ENCODE data around the gene CEBPA. TPM values are rescaled to one million over a fixed set of nuclear protein-coding genes. Genes with fewer than 3 reads are reported as not detected.

The CEBPA gene
- total RNA-seq, 2 experiments from 2014 or later, result 0.22 to 0.33 TPM

DNA sequence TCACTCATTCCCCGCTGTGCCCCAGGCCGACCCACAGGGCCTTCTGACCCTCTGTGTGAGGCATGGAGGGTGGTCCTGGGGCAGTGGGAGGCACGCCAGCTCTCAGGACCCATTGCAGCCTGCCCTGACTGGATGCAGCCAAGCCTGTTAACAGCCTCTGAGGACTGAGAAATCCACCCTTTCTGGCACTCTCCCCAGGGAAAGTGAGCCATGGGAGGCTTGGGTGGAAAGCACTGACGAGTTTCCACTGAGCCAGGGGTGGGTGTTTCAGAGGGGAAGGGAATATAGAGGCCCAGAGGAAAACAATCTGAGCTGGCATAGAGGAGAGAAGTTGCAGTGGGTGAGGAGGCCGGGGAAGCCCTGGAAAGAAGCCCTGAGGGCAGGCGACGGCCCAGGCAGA is 46.1 kb downstream of the CEBPA start:
- Mint-ChIP-seq H3K9me3 (peaks cover 4% of the 10 kb centered on the region), H3K27ac (no peak overlapping the region), H3K4me3 (no peak overlapping the region), H3K27me3 (peaks cover 6% of the 10 kb centered on the region), H3K4me1 (ENCODE audit: low read depth) (peaks cover 4% of the 10 kb centered on the region), H3K36me3 (no peaks in the 10 kb centered on the region)
- intact Hi-C loops (cut with micrococcal nuclease), result no loop called here
- DNase-seq, result no peak
- CTCF ChIA-PET, result no interaction called here
- POLR2A ChIA-PET, result no interaction called here

DNA sequence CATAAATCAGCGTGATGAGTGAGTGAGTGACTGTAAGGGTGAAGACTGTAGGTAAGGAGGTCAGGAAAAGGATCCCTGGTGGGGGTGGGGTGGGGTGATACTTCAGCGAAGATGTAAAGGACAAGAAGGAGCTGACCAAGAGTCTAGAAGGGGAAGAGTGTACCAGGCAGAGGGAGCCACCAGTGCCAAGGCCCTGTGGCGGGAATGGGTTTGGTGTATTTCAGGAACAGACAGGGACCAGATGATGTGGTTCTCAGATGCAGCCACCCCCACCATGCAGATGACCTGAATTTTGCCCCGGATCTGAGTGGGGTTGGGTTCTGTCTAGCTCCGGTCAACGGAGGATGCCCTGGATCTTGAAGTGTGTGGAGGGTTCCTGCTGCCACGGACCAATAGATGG is 46.6 kb downstream of the CEBPA start:
- peaks cover 4% of the 10 kb centered on the region for H3K9me3 Mint-ChIP-seq
- H3K4me3 Mint-ChIP-seq, result no peak overlapping the region
- peaks cover 6% of the 10 kb centered on the region for H3K27me3 Mint-ChIP-seq
- intact Hi-C loops (cut with micrococcal nuclease), result no loop called here
- no peaks in the 10 kb centered on the region for H3K36me3 Mint-ChIP-seq
- DNase-seq, result no peak
- H3K27ac Mint-ChIP-seq, result no peak overlapping the region
- H3K4me1 Mint-ChIP-seq (ENCODE audit: low read depth), result peaks cover 2% of the 10 kb centered on the region
- ChIA-PET CTCF (no interaction called here), POLR2A (no interaction called here)

DNA sequence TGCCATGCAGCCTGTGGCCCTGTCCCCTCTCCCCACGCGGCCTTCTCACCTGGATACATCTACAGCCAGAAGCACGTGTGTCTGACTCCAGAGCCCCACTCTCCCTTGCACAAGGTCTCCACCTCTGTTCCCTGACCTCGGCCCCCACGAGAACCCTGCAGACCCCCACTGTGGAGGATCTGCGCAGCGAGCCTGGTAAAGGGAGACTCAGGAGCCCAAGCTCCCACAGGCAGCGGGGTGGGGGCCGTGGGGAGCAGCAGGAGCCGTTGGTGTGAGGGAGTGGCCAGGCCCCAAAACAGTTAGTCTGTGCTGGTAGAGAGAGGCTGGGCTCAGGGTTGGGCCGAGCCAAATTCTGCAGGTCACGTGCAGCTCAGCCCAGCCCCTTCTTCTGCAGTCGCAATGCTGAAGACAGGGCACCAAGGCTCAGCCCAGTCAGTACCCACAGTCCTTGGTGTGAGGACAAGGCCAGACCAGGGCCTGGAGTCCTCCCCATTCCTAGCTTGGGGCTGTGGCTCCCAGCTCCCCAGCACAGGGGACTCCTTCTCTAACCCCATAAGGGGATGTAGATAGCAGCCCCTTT is 48.0 kb downstream of the CEBPA start:
- POLR2A ChIA-PET, result no interaction called here
- H3K27ac Mint-ChIP-seq, result no peak overlapping the region
- H3K4me1 Mint-ChIP-seq (ENCODE audit: low read depth), result no peaks in the 10 kb centered on the region
- no peak overlapping the region for H3K4me3 Mint-ChIP-seq
- CTCF ChIA-PET, result interaction anchor here (0.6 kb wide), 1 partner anchor 842 kb away, joined by 4 read pairs; no protein-coding TSS in a partner anchor
- DNase-seq, result no peak
- peaks cover 4% of the 10 kb centered on the region for H3K9me3 Mint-ChIP-seq
- H3K36me3 Mint-ChIP-seq, result no peaks in the 10 kb centered on the region
- intact Hi-C loops (cut with micrococcal nuclease), result no loop called here
- peaks cover 4% of the 10 kb centered on the region for H3K27me3 Mint-ChIP-seq

DNA sequence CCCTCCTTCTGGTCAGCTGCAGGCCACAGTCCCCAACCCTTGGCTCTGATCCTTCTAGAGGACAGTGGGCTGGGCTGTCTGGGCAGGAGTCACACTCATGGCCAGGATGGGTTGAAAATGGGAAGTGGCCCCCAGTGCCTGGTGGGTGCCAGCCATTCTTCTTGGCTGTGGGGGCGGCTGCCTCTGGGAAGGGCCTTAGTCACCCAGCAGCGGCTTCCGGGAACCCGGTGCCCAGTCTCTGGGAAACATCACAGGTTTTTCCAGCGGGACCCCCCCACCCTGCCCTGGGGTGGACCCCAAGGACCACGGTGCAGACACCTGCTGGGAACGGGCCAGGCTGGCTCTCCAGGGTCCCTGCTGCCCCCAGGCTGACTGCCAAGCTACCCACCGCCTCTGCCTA is 49.4 kb downstream of the CEBPA start:
- CTCF ChIA-PET, result no interaction called here
- H3K9me3 Mint-ChIP-seq, result peaks cover 2% of the 10 kb centered on the region
- no peak for DNase-seq
- intact Hi-C loops (cut with micrococcal nuclease), result no loop called here
- H3K27ac Mint-ChIP-seq, result no peak overlapping the region
- H3K36me3 Mint-ChIP-seq, result no peaks in the 10 kb centered on the region
- H3K27me3 Mint-ChIP-seq, result peaks cover 3% of the 10 kb centered on the region
- POLR2A ChIA-PET, result no interaction called here
- no peaks in the 10 kb centered on the region for H3K4me1 Mint-ChIP-seq (ENCODE audit: low read depth)
- no peak overlapping the region for H3K4me3 Mint-ChIP-seq

DNA sequence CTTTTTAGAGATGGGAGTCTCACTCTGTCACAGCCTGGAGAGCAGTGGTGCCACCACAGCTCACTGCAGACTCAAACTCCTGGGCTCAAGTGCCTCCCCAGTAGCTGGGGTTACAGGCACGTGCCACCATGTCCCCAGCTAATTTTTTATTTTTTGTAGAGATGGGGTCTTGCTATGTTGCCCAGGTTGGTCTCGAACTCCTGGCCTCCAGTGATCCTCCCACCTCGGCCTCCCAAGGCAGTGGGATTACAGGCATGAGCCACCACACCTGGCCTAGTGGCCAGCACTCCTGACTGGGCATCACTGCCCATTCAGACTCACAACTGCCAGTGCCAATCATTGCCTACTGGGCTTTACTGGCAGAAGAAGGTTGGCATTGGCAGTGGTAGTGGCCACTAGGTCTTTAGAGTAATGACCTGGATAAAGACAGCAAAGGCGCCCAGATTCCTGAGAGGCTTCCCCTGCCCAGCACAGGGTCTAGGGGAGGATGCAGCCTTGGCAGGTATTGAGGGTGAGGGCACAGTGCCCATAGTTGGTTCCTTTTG is 49.8 kb downstream of the CEBPA start:
- DNase-seq, result no peak
- ChIA-PET CTCF (no interaction called here), POLR2A (no interaction called here)
- Mint-ChIP-seq H3K27me3 (peaks cover 2% of the 10 kb centered on the region), H3K4me3 (no peak overlapping the region), H3K9me3 (no peaks in the 10 kb centered on the region), H3K36me3 (no peaks in the 10 kb centered on the region), H3K4me1 (ENCODE audit: low read depth) (no peaks in the 10 kb centered on the region), H3K27ac (no peak overlapping the region)
- intact Hi-C loops (cut with micrococcal nuclease), result no loop called here

DNA sequence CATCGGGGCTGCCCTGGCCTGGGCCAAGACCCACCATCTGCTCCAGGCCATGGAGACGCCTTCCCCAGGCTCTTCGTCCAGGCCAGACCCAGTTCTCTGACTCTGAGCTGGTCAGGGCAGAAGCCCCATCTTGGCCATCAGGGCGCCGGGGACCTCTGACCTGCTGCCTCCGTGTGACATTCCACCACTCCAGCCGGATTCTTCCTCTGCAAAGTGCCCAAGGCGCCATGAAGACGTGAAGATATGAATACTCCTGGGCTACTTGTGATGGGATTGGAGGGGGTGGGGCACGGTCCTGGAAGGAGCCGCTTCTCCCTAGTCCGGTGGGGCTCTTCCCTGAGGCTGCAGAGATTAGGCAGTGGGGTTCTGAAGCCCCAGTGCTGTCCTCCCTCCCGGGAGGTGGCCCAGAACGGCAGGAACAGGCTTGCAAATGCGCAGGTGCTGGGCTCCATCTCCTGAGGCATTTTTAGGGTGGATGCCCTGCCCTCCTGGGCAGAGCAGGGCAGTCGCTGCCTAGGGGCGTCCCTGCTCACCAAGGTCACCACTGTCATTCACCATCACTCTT is 50.7 kb downstream of the CEBPA start:
- Mint-ChIP-seq H3K27me3 (peaks cover 2% of the 10 kb centered on the region), H3K4me3 (no peak overlapping the region), H3K27ac (no peak overlapping the region), H3K36me3 (no peaks in the 10 kb centered on the region), H3K9me3 (no peaks in the 10 kb centered on the region), H3K4me1 (ENCODE audit: low read depth) (no peaks in the 10 kb centered on the region)
- POLR2A ChIA-PET, result no interaction called here
- CTCF ChIA-PET, result no interaction called here
- DNase-seq, result no peak
- intact Hi-C loops (cut with micrococcal nuclease), result no loop called here

DNA sequence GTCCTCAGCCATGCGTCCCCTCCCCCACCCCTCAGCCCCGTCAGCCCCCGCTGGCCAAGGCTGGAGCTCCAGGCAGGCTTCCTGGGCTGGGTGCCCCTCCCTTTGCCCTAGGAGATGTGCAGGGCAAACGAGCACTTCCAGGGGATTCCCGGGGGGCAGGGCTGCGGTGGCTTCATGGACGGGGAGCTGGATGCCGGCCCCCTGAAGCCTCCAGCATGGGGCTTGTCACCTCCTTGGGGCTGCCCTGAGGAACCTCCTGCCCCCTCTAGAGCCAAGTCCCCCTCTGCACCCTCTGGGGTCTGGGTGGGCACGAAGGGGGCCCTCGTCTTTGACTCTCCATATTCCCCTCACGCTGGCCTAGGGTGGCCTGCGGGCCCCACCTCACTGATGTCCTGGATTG is 51.3 kb downstream of the CEBPA start:
- POLR2A ChIA-PET, result no interaction called here

DNA sequence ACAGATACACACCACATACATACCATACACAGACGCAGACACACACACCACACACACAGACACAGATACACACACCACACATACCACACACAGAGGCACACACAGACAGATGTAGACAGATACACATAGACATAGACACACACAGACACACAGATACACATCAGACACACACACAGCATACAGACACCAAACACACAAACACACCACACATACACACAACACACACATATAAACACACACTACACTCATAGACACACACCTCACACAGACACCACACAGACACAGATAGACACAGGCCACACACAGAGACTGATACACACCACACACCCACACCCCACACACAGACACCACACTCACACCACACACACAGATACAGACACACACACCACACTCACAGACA is 51.8 kb downstream of the CEBPA start:
- Mint-ChIP-seq H3K4me3 (no peak overlapping the region), H3K4me1 (ENCODE audit: low read depth) (no peaks in the 10 kb centered on the region), H3K27ac (no peak overlapping the region), H3K27me3 (peaks cover 2% of the 10 kb centered on the region), H3K9me3 (peaks cover 6% of the 10 kb centered on the region), H3K36me3 (no peaks in the 10 kb centered on the region)
- CTCF ChIA-PET, result no interaction called here
- POLR2A ChIA-PET, result no interaction called here
- DNase-seq, result no peak
- intact Hi-C loops (cut with micrococcal nuclease), result no loop called here

More for the DNA sequence above, 51.3 kb downstream of the CEBPA start:
- H3K9me3 Mint-ChIP-seq, result peaks cover 3% of the 10 kb centered on the region
- H3K27ac Mint-ChIP-seq, result no peak overlapping the region
- DNase-seq, result no peak
- peaks cover 2% of the 10 kb centered on the region for H3K27me3 Mint-ChIP-seq
- intact Hi-C loops (cut with micrococcal nuclease), result no loop called here
- H3K4me3 Mint-ChIP-seq, result no peak overlapping the region
- CTCF ChIA-PET, result no interaction called here
- H3K4me1 Mint-ChIP-seq (ENCODE audit: low read depth), result no peaks in the 10 kb centered on the region
- no peaks in the 10 kb centered on the region for H3K36me3 Mint-ChIP-seq

Other genes with a start within 250 kb of the CEBPA start
- 1 to 10 TPM; 1.7 to 2.9 TPM for gene RHPN2, start 237.6 kb downstream of the CEBPA start, total RNA-seq
- gene GPATCH1, start 221.4 kb downstream of the CEBPA start, total RNA-seq, result 1 to 10 TPM; 8.9 to 9.9 TPM
- gene WDR88, start 170.4 kb downstream of the CEBPA start, total RNA-seq, result not detected
- gene LRP3, start 108.2 kb downstream of the CEBPA start, total RNA-seq, result under 1 TPM; 0.19 to 0.22 TPM
- not detected for gene SLC7A10, start 76.7 kb downstream of the CEBPA start, total RNA-seq
- 10 to 100 TPM; 30.6 to 30.9 TPM for gene CEBPG, start 71.2 kb upstream of the CEBPA start, total RNA-seq
- gene PEPD, start 219.3 kb upstream of the CEBPA start, total RNA-seq, result 10 to 100 TPM; 29.3 to 30.6 TPM